Measurements from ENCODE around the gene FOXC1. TPM values are rescaled to one million over a fixed set of nuclear protein-coding genes. Genes with fewer than 3 reads are reported as not detected.

The FOXC1 gene
- polyA plus RNA-seq, 3 donors: 80.3 to 84.8 (median 82.5) TPM

DNA sequence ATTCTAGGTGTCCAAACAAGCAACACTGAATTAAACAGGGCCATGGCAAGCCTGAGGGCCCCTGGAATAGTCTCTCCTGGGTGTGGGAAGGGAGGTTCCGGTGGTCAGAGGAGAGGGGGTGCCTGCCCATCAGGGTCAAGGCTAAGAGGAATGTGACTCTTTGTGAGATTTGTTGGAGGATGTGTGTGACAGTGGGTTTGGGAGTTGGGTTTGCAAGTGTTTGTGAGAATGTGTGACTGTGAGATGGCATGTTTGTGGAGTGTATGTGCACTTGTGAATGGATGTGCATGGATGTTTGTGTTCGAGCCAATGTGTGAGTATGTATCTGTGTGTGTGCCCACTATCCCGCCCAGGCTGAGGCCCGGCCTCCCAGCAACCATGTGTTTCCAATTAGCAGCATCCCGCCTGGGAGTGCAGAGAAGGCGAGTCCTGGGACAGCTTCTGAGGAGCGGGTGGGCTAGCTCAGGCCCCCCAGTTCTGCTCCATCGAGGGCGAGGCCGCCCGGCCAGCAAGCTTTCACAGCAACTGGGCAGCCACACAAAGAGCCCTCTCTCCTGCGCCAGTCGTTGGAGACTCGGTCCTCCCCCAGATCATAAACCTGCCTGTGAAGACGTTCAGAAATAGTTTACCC is 12.6 kb downstream of the FOXC1 start:
- no peak for DNase-seq (ENCODE audit: low read depth in 3 of 3, low spot score in 2 of 3)

DNA sequence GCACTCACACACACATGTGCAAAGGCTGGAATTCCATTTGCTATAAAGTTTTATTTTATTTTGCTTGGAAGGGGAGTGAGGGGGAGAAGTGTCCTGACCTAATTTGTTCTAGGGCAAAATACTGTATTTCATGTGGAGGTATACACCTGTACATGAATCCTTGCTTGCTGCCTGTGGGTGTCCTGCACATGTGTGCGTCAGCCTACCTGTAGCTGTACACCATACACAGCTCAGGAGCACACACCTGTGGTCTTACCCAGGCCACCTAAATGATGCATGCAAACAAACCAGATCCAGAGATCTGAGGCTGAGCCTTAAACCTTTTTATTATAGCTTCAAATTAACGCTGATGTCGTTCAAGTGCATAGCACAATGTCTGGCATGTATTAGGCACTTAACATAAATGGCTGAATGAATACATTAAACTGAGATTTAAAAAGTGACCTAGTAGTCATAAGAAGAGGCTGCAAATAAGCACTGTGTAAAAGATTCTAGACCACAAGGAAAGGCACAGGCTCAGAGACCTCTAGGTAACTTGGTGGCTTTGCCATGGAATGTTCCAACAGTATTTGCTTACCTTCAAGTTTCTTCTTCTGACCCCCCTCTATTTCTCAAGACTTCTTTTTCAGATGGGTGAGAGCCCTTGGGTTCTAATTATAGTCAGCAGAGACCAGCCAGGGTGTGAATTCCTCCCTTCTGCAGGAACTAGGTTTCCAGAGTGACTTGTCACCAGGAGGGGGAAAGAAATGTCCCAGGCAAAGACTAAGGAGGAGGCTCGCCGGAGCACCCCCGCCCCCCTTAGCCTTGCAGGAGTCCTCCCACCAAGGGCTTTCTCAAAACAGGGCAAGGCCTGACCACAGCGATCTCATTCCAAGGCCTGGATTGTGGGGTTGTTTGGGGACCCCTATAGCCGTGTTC is 13.4 kb downstream of the FOXC1 start:
- DNase-seq (ENCODE audit: low read depth in 3 of 3, low spot score in 2 of 3): no peak

DNA sequence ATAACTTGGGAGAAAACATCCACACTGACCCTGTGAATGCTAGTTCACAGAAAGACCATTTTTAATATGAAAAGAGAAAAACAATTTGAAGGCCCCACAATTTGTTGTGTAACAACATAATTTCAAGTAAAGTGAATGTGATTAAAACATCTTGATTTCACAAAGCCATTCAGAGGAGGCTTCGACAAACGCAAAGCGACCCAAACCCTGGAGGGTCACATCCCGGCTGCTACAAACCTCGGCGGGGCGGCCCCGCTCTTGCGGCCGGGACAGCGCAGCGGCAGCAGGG is 14.0 kb downstream of the FOXC1 start:
- no peak for DNase-seq (ENCODE audit: low read depth in 3 of 3, low spot score in 2 of 3)

DNA sequence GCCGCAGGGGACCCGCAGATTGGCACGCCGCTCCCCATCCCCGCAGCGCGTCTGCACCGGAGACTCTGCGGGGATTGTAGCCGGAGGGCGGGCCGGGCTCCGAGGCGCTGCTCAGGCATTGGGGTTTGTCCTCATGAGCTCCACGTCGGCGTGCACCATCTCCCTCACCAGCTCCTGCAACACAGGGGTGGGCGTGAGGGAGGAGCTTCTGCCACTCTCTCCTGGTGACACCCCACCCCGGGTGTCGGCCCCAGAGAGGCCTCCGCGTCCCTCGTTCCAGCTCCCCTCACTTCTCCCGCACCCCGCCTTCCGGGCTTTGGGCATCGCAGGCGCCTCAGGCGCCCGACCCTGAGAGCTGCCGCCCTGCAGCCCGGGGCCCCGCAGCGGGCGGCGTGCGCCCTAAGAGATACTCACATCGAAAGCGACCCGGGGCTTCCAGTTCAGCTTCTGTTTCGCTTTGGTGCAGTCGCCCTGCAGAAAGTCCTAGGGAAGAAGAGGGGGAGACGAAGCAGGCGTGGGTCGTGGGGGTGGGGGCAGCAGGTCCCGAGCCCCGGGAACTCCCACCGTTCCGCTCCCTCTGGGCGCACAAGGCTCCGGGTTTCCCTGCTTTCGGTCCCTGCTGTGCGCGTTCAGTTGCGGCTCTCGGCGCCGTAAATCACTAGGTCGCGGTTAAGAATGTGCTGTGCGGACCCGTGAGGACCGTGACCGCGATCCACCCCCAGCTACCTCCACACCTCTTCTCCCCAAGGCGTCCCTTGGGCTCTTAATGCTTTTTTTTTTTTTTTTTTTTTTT is 14.5 kb downstream of the FOXC1 start:
- DNase-seq (ENCODE audit: low read depth in 3 of 3, low spot score in 2 of 3): no peak

DNA sequence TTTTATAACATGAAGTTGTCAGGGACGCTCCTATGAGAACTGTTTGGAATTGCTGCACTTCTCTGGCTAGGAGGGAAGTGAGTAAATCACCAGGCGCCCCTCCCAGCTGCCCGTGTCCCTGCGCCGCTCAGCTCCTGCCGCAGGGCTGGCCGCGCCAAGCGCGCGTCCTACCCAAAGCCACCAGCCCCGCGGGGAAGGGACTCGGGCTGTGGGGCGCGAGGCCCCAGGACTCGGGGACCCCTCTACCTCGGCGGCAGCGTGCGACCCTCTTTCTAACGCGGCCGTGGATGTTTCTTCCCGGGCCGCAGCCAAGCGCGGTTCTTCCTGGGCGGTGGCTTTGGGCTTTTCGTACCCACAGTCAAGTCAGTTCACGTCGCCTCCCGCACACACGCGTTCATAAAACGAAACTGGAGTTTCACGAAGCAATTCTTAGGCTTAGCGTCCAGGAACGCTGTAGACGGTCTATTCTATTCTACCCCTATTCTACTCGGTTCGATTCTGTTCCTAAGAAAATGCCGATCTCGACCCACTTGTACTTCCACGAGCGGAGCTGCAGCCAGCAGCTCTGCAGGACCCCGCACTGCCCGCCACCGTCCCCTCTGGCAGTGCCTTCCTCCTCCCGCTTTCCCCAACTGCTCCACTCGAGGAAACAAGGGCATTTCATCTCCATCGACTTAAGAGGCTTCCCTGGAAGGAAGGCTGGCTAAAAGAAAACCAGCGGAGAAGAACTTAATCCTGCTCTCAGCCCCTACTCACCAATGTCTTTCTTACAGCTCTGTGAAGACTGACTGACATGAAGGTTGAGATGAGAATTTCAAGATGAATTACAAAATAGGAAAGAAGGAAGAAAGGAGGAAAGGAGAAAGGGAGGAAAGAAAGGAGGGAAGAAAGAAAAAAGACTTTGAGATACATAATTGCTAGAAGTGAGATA is 15.4 kb downstream of the FOXC1 start:
- no peak for DNase-seq (ENCODE audit: low read depth in 3 of 3, low spot score in 2 of 3)

DNA sequence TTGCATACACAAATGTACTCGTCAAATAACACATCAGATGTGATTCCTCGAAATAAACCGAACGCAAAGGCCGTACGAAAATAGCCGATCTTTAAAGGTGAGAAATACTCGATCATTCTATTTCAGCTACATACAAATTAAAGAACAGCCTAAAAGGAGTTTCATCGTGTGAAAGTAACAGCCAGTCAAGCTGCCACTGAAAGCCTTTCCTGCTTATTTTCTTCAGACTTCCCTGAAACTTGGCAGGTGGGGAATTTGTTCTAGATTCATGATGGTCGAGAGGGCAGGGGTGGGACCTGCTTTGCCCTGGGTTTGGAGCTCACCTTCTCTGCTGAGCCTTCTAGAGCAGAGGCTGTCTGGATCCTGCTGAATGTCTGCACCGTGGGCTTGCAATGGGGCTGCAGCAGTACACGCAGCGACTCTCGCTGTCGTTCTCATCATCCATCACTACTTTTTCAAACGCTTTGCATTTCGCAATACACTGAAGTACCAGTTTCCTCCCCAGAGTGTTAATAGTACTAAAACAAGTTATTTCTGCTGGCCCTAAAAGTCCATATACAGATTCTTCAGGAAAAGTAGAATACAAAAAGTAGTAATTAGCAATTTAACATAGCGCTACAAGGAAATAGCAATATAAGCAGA is 16.2 kb downstream of the FOXC1 start:
- no peak for DNase-seq (ENCODE audit: low read depth in 3 of 3, low spot score in 2 of 3)

DNA sequence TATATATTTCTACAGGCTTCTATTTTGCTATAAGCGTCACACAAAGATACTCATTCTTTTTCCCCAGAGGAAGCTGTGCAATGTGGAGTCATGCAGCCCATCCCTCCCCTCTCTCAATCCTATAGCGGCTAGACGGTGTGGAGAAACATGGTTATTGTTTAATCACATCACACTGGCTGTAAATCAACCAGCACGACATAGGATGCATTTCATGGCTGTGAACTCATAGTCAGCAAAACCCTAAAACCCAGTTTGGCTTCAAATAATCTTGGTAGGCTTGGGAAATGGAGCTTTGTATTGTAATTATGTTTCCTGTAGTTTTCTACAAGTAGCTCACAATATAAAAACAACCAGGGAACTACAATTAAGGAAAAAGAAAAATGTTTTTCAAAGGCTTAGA is 16.8 kb downstream of the FOXC1 start:
- DNase-seq (ENCODE audit: low read depth in 3 of 3, low spot score in 2 of 3): no peak

DNA sequence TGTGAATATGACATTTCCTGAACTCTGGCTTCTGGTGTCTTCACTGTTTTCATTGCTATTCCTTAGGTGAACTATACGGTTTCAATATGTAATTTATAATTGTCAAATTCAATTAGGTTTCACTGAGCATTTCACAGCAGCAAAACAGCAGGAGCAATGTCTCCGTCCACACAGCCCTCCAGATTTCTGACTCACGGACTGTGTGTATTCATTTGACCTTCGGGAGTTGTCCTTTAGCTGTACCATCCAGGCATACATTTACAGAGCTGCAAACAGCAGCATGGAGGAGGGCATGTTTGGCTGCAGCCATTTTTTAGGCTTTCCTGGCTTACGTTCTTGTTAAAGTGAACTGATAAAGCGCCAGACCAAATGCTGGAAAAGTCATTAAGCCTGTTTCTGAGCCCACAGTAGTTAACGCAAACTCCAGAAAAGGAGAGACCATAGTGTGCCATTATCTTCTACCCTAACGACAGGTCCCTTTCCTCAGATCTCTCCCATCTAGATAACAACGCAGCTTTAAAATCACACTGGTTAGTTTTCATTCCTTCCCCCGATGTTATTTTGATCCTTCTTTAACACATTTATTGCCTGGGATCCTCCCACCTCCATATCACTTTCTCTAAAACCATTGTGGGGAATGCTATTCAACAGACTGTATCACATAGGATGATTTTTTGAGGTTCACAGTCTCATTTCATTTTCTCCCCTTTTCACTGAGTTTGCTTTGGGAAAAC is 18.3 kb downstream of the FOXC1 start:
- no peak for DNase-seq (ENCODE audit: low read depth in 3 of 3, low spot score in 2 of 3)

DNA sequence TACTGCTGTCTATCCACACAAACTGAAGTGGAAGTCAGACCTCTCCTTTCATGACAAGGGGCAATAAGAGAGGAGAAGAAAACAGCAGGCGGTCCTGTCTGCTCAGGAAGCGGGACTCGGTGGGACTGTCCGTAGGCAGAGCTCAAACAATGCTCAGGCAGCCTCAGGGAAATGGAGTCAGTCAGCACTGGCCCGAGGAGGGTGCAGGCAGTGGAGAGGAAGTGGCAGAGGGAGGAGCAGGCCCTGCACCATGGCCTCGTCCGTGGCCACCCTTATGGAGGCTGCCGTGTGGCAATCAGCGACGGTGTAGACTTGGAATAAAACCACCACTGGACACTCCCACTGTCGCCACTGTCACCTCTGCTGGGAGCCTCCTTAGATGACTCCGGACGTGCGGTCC is 19.6 kb downstream of the FOXC1 start:
- DNase-seq (ENCODE audit: low read depth in 3 of 3, low spot score in 2 of 3): no peak

DNA sequence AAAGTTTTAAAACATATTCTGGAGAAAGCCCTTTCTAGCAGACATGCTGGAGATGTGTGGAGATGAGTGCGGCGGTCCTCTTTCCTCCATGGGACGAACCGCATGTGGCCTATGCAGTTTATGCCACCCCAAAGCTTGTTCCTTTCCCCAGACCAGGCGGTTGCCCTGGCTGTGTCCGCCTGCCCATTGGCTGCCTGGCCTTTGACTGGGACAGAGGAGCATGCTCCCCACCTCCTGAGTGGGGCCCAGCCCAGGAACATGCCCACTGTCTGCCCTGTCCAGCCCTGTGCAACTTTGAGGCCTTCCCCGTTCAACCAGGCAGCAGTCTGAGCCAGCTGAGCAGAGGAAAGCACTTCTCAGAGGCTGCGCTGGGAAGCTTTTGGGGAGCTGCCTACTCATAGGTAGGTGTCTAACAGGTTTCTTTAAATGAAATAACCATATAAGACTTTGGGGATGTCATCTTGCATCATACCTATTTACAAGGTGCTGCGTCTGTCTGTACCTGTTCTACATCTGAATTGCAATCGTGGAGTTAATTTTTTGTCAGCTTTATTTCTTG is 20.6 kb downstream of the FOXC1 start:
- DNase-seq (ENCODE audit: low read depth in 3 of 3, low spot score in 2 of 3): no peak

DNA sequence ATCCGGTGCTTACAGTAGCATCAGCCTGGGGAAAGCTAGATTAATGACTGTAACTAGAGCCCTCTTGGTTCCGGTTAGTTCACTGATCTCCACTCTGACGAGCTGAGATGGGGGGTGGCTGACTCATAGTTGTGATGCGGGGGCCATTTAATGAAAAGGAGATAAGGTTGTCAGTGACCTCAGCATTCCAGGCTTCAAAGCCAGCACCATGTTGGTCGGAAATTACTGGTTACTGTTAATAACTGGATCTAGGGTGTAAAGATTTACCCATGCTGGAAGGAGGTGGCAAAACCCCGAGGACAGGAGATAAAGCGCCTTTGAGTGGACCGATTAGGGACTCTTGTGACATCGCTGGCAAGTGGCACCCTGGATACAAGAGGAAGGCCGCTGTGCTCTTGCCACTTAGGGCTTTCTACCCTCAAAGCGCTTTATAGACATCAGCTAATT is 21.1 kb downstream of the FOXC1 start:
- DNase-seq (ENCODE audit: low read depth in 3 of 3, low spot score in 2 of 3): no peak

DNA sequence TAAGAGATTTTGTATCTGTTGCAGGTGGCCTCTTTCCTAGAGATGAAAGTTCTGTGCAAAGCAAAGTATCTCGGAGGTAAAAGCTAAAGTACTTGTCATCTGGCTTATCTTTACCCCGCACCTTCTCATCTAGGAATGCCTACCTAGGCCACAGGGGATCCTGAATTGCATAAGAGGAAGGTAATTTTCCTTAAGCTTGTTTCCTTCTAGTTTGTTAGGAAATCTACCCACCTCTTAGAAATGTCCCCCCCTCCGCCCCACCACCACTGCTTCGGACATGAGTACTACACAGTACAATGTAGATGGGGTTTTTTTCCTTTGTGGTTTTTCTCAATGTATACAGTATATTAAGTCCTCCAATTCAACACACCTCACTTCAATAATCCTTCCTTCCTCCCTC is 21.5 kb downstream of the FOXC1 start:
- DNase-seq (ENCODE audit: low read depth in 3 of 3, low spot score in 2 of 3): no peak

DNA sequence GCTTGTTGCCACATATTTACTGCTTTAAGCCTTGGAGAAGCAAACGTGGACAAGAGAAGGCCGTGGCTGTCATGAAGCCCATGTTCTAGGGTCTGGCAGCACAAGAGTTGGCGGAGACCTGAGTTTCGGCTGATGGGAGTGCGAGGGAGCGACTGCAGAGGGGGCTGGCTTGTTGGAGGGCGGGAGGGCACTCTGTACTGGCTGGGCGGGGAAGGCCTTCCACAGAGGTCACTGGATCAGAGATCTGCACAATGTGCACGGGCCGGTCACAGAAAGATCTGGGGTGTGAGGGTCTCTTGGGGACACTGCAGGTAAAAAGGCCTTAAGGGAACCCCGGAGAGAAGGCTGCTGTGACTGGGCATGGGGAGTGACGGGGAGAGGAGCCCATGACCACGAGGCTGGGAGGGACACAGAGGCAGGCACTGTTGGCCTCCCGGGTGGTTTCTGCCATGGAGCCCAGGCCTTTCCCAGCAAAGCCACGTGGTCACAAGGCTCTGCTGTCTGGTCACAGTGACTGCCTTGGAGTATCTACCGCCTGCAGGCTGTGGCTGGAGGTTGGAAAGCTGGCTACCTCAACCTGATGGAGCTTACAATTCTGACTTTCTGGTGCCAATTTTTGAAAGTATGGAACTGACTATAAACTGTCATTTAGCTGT is 23.8 kb downstream of the FOXC1 start:
- no peak for DNase-seq (ENCODE audit: low read depth in 3 of 3, low spot score in 2 of 3)

DNA sequence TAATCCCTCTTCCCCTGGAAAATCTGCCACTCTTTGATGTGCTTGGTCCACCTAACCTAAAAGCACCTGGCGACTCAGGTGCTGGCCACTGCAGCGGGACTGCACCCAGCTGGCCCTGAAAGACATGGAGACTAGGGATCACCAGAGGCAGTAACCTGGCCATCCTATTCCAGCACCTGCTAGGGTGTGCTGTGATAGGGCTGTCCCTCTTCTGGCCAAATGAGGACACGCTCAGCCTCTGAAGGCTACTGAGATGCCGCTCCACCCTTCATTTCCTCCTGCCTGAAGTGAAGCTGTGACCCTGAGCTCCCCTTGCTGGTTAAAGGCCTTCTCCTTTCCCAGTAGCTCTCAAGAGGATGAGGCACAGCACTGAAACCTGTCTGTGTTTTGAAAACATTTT is 24.4 kb downstream of the FOXC1 start:
- DNase-seq (ENCODE audit: low read depth in 3 of 3, low spot score in 2 of 3): no peak

DNA sequence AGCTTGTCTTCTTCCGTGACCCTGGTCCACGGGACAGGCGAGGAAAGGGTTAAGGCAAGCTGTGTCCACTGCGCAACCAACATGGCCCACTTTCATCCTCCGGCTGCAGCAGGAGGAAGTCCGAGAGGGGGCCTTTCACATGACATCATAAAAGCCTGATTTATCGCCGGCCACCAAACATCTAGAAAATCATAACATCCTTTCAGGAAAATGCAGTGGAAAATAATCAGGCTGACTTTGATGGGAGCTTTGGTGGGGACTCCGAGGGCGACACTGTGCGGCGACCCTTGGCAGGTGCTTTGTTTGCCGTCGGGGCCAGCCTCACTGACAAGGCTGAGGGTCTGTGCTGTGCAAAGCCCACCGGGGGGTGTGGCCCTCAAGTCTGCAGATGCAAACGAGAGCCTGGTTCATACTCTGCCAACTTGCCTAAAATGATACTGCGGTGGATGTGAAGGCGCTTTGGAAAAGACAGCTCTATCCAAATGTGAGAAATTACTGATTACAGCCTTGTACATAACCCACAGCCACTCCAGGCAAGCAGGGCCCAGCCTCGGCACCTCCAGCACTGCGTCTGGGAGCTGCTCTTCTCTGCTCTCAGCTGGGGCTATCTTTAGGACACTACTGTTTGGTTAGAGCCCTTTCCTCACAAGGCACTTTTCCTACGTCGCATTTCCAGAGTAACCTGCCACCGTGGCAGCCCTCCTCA is 25.7 kb downstream of the FOXC1 start:
- DNase-seq (ENCODE audit: low read depth in 3 of 3, low spot score in 2 of 3): no peak

DNA sequence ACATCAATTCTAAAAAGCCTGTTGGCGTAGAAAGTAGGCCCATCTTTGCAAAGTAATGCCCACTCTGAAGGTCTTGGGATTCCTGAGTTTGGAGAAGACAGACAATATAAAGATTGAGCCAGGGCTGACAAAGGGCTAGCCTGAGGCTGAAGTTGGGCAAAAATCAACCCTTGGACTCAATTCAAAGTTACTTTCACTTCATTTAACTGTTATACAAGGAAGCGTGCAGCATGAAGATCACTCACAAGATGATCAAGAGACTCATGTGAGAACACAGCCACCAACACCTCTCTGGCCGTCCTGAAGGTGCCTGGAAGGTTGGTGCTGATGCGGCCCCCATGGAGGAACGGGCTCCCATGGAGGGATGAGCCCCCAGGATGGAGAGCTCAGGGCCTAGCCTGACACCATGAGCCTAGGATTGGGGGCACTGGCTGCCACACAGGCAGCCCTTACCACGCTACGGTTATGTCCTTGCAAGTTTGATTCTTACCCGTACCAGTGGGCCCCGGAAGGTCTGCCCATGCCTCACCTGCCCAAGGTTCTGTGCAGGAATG is 26.6 kb downstream of the FOXC1 start:
- no peak for DNase-seq (ENCODE audit: low read depth in 3 of 3, low spot score in 2 of 3)
